ENCODE data around the gene SLC38A10.

DNA sequence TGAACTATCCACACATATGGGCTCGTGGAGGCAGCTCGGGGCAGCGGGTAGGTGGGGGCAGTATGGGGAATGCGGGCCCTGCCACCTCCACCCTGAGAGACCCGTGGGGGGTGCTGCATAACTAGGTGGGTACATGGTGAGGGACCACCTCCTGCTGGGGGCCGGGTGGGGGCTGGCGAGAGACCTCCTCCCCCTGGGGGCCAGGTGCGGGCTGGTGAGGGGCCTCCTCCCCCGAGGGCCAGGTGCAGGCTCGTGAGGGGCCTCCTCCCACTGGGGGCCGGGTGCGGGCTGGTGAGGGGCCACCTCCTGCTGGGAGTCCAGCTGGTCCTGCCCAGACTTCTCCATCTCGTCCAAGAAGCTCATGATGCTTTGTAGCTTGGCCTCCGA lies 97.7 kb downstream of the SLC38A10 start:
- TF ChIP-seq, protein P1, sequence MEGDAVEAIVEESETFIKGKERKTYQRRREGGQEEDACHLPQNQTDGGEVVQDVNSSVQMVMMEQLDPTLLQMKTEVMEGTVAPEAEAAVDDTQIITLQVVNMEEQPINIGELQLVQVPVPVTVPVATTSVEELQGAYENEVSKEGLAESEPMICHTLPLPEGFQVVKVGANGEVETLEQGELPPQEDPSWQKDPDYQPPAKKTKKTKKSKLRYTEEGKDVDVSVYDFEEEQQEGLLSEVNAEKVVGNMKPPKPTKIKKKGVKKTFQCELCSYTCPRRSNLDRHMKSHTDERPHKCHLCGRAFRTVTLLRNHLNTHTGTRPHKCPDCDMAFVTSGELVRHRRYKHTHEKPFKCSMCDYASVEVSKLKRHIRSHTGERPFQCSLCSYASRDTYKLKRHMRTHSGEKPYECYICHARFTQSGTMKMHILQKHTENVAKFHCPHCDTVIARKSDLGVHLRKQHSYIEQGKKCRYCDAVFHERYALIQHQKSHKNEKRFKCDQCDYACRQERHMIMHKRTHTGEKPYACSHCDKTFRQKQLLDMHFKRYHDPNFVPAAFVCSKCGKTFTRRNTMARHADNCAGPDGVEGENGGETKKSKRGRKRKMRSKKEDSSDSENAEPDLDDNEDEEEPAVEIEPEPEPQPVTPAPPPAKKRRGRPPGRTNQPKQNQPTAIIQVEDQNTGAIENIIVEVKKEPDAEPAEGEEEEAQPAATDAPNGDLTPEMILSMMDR (IDR thresholded peaks at IDR 0.05), result no peak
- TF ChIP-seq POLR2A (IDR thresholded peaks at IDR 0.05), result no peak
